Spinal cord (tissue), 10 donors: Measurements from ENCODE around the gene NUP35. TPM values are rescaled to one million over a fixed set of nuclear protein-coding genes. Genes with fewer than 3 reads are reported as not detected.

Source experiments
- DNase-seq, 6 donors: peaks; one replicate each; pipeline versions ENCODE4 v3.0.0 to v3.0.0-alpha.2; 2013 to 2015; ENCODE audit warnings: low spot score in 6 of 6, low read depth in 4 of 6
- H3K27ac ChIP-seq: one replicate; pipeline ENCODE4 v1.5.1; 2013; ENCODE audit warnings: low read depth, low read length, control low read depth
- H3K27me3 ChIP-seq: one replicate; pipeline ENCODE4 v1.6.1; 2013; ENCODE audit warnings: low read length; ENCODE audit not compliant: control insufficient read depth, insufficient read depth
- H3K36me3 ChIP-seq: one replicate; pipeline ENCODE4 v1.6.1; 2013; ENCODE audit warnings: low read length; ENCODE audit not compliant: control insufficient read depth, insufficient read depth
- H3K4me1 ChIP-seq: one replicate; pipeline ENCODE4 v1.6.1; 2013; ENCODE audit warnings: low read length; ENCODE audit not compliant: control insufficient read depth, insufficient read depth
- H3K4me3 ChIP-seq: one replicate; pipeline ENCODE4 v1.5.1; 2013; ENCODE audit warnings: low read depth, low read length, control low read depth
- H3K9me3 ChIP-seq: one replicate; pipeline ENCODE4 v1.6.1; 2013; ENCODE audit warnings: low read length; ENCODE audit not compliant: control insufficient read depth, insufficient read depth
- WGBS: methylation state at CpG from one replicate; pipeline ENCODE4 v1.1.5; 2013; ENCODE audit warnings: missing lambda C conversion rate; ENCODE audit not compliant: insufficient coverage; 5-methylcytosine and 5-hydroxymethylcytosine counted together
- polyA plus RNA-seq, 2 donors: library from polyadenylated mRNA; unstranded; fragments of 120-200 nt; gene quantifications; one replicate each; pipeline ENCODE4 v1.2.1, GENCODE V29; 2013; ENCODE audit not compliant: insufficient read length in 2 of 2
- total RNA-seq, 2 donors: library from RNA; depleted of rRNA in 1 of 2; stranded (reverse); fragments of 120-200 nt in 1 of 2; fragments of >200 nt in 1 of 2; gene quantifications; one replicate each; pipeline versions ENCODE4 v1.2.3 to v1.2.4, GENCODE V29; 2013 to 2014
- donor health status: healthy.

NUP35 gene
- total and polyA plus RNA-seq, 4 donors = 24.7 to 37.4 (median 28.1) TPM

GRCh38 chr2:183193904-183194303 is 69.7 kb downstream of the NUP35 start:
- no peaks in the 10 kb centered on the region for H3K27me3 ChIP-seq
- WGBS = 100% methylated on average over 2 of the region's 2 CpGs

GRCh38 chr2:183195397-183195796 is 71.2 kb downstream of the NUP35 start:
- no CpG with 5 or more reads among the region's 1 CpG for WGBS
- no peaks in the 10 kb centered on the region for H3K9me3 ChIP-seq
- no peaks in the 10 kb centered on the region for H3K27me3 ChIP-seq
- DNase-seq = no peak
- no peak overlapping the region for H3K4me3 ChIP-seq
- no peak overlapping the region for H3K27ac ChIP-seq
- H3K36me3 ChIP-seq = no peaks in the 10 kb centered on the region
- H3K4me1 ChIP-seq = no peaks in the 10 kb centered on the region

More at GRCh38 chr2:183193904-183194303, 69.7 kb downstream of the NUP35 start:
- no peaks in the 10 kb centered on the region for H3K9me3 ChIP-seq
- H3K36me3 ChIP-seq = no peaks in the 10 kb centered on the region
- H3K27ac ChIP-seq = no peak overlapping the region
- H3K4me1 ChIP-seq = no peaks in the 10 kb centered on the region
- no peak overlapping the region for H3K4me3 ChIP-seq
- DNase-seq = no peak

- H3K27ac ChIP-seq = no peak overlapping the region
- no peak for DNase-seq
- WGBS = 100% methylated on average over 1 of the region's 1 CpG
- no peaks in the 10 kb centered on the region for H3K4me1 ChIP-seq
- no peaks in the 10 kb centered on the region for H3K9me3 ChIP-seq
- H3K4me3 ChIP-seq = no peak overlapping the region
- H3K27me3 ChIP-seq = no peaks in the 10 kb centered on the region
- no peaks in the 10 kb centered on the region for H3K36me3 ChIP-seq
These were observed 71.8 kb downstream of the NUP35 start for GRCh38 chr2:183195998-183196409.

DNA sequence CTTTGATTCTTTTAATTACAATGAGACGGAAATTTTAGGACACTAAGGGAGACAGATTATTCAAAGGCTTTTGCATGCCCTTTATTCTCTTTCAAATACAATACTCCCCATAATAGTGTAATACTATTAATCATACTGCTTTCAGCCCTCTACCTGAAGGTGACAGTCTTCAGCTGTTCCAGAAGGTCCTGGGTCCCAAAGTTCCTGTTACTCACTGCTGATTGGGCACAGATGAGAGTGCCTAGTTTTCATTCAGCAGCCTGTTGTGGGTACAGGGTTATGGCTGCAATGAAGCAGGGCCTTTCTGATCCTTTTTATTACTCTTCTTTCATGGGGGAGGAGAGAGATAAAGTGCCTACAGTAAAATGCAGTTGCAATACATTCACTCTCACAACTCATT is 80.2 kb downstream of the NUP35 start:
- no peak overlapping the region for H3K27ac ChIP-seq
- H3K4me1 ChIP-seq = no peaks in the 10 kb centered on the region
- WGBS = no CpG with 5 or more reads among the region's 1 CpG
- no peaks in the 10 kb centered on the region for H3K27me3 ChIP-seq
- no peak for DNase-seq
- no peaks in the 10 kb centered on the region for H3K36me3 ChIP-seq
- H3K4me3 ChIP-seq = no peak overlapping the region
- peaks cover 1% of the 10 kb centered on the region for H3K9me3 ChIP-seq

DNA sequence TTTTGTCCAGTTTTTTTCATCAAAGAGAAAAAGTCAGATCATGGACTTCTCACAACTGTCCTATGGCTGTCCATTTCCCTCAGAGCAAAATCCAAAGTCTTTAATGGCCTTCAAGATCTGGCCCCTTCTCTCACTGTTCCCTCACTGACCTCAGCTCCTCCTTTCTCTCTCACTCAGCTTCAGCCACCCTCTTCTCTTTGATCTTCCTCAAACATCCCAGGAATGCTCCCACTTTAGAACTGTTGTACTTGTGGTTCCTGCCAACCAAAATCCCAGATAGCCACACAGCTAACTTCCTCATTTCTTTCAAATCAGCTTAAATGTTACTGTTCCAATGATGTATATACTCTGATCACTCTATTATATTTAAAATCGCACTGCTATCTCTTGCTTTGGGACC is 82.9 kb downstream of the NUP35 start:
- WGBS = no CpG with 5 or more reads among the region's 1 CpG
- Histone ChIP-seq H3K4me1 (no peaks in the 10 kb centered on the region), H3K4me3 (no peak overlapping the region), H3K27me3 (no peaks in the 10 kb centered on the region), H3K27ac (no peak overlapping the region), H3K36me3 (no peaks in the 10 kb centered on the region), H3K9me3 (peaks cover 2% of the 10 kb centered on the region)
- no peak for DNase-seq

GRCh38 chr2:183209395-183210028 is 85.3 kb downstream of the NUP35 start:
- H3K36me3 ChIP-seq = no peaks in the 10 kb centered on the region
- WGBS = 100% methylated on average over 1 of the region's 1 CpG
- no peaks in the 10 kb centered on the region for H3K4me1 ChIP-seq
- H3K4me3 ChIP-seq = no peak overlapping the region
- H3K27me3 ChIP-seq = no peaks in the 10 kb centered on the region
- H3K9me3 ChIP-seq = peaks cover 2% of the 10 kb centered on the region
- H3K27ac ChIP-seq = no peak overlapping the region
- DNase-seq = no peak

Other genes with a start within 250 kb of the NUP35 start
- 100 to 1,000 TPM; 139 to 245 TPM for gene NCKAP1, start 86.0 kb upstream of the NUP35 start, total RNA-seq
- gene NCKAP1, start 86.0 kb upstream of the NUP35 start, polyA plus RNA-seq = 100 to 1,000 TPM; 136 to 161 TPM
- 10 to 100 TPM in 1 of 2 donors, 1 to 10 TPM in 1; 5.7 to 12.2 TPM for gene DUSP19, start 45.7 kb upstream of the NUP35 start, total RNA-seq
- gene DUSP19, start 45.7 kb upstream of the NUP35 start, polyA plus RNA-seq = 1 to 10 TPM; 4.4 to 5.2 TPM